ENCODE measurements around the gene NAALAD2. TPM values are rescaled to one million over a fixed set of nuclear protein-coding genes. Genes with fewer than 3 reads are reported as not detected.
"Not testable (repeated sequence)": the region's sequence is repeated elsewhere in the genome, so short reads cannot be mapped to it uniquely, and the experiment has no call there.

Gene NAALAD2
- polyA plus RNA-seq (ENCODE audit: low read depth in 6 of 6): under 1 TPM in 3 of 6 donors, not detected in 3; 0.08 to 0.12 (median 0.10) TPM

- Mint-ChIP-seq H3K4me1 (peaks cover 4 to 20% (median 11%) of the 10 kb centered on the region in 3 donors), H3K36me3 (peaks cover 0 to 9% of the 10 kb centered on the region in 2 donors), H3K9me3 (peaks cover 0 to 11% (median 0%) of the 10 kb centered on the region in 7 donors), H3K27ac (no peak within 1 kb of the TSS), H3K27me3 (peaks cover 41 to 51% (median 49%) of the 10 kb centered on the region in 3 donors), H3K4me3 (peak within 1 kb of the TSS in 6 of 8 donors; percentile 1 to 63 (median 40))
- ATAC-seq (ENCODE audit: low read depth in 2 of 2) (no peak), DNase-seq (no peak)
These were observed at the start of gene NAALAD2 for GRCh38 chr11:90134478-90135003. NAALAD2 (plus strand) TSS chr11:90134663; CDS start chr11:90134759, 96 bp downstream.

GRCh38 chr11:90085650-90086049 lies 48.8 kb upstream of the NAALAD2 start, which contains the start of gene UBTFL1:
UBTFL1 (plus strand) TSS chr11:90085950; CDS start chr11:90085950, 0 bp downstream.
- not testable (repeated sequence) for H3K27me3 Mint-ChIP-seq; H3K36me3 Mint-ChIP-seq; H3K27ac Mint-ChIP-seq; H3K9me3 Mint-ChIP-seq; H3K4me1 Mint-ChIP-seq; H3K4me3 Mint-ChIP-seq; ATAC-seq (ENCODE audit: low read depth in 2 of 2); DNase-seq

GRCh38 chr11:90088731-90089130 lies 45.7 kb upstream of the NAALAD2 start:
- not testable (repeated sequence) for ATAC-seq (ENCODE audit: low read depth in 2 of 2); DNase-seq; H3K9me3 Mint-ChIP-seq

GRCh38 chr11:90095230-90095924 lies 39.1 kb upstream of the NAALAD2 start:
- not testable (repeated sequence) for H3K4me3 Mint-ChIP-seq; H3K36me3 Mint-ChIP-seq; ATAC-seq (ENCODE audit: low read depth in 2 of 2); H3K9me3 Mint-ChIP-seq; DNase-seq; H3K27me3 Mint-ChIP-seq; H3K4me1 Mint-ChIP-seq; H3K27ac Mint-ChIP-seq

More at GRCh38 chr11:90088731-90089130, 45.7 kb upstream of the NAALAD2 start:
- H3K27ac Mint-ChIP-seq, H3K4me1 Mint-ChIP-seq, H3K36me3 Mint-ChIP-seq, H3K4me3 Mint-ChIP-seq, H3K27me3 Mint-ChIP-seq: not testable (repeated sequence)

GRCh38 chr11:90098261-90098660 lies 36.2 kb upstream of the NAALAD2 start:
- H3K9me3 Mint-ChIP-seq; ATAC-seq (ENCODE audit: low read depth in 2 of 2); H3K4me1 Mint-ChIP-seq; H3K4me3 Mint-ChIP-seq; H3K27me3 Mint-ChIP-seq; DNase-seq; H3K36me3 Mint-ChIP-seq; H3K27ac Mint-ChIP-seq: not testable (repeated sequence)

- Mint-ChIP-seq H3K9me3 (peaks cover 0 to under 1% (median 0%) of the 10 kb centered on the region in 7 donors), H3K27ac (no peak overlapping the region), H3K4me3 (no peak overlapping the region), H3K36me3 (no peaks in the 10 kb centered on the region), H3K27me3 (no peaks in the 10 kb centered on the region), H3K4me1 (no peaks in the 10 kb centered on the region)
- DNase-seq: no peak
- no peak for ATAC-seq (ENCODE audit: low read depth in 2 of 2)
These were observed 34.0 kb upstream of the NAALAD2 start for GRCh38 chr11:90100431-90100830.

GRCh38 chr11:90113541-90113940 lies 20.9 kb upstream of the NAALAD2 start:
- H3K27ac Mint-ChIP-seq: no peak overlapping the region
- no peak for DNase-seq
- no peaks in the 10 kb centered on the region for H3K4me1 Mint-ChIP-seq

GRCh38 chr11:90120191-90120590 lies 14.3 kb upstream of the NAALAD2 start:
- Mint-ChIP-seq H3K27ac (no peak overlapping the region), H3K4me1 (no peaks in the 10 kb centered on the region), H3K27me3 (peaks cover 0 to 4% (median 0%) of the 10 kb centered on the region in 3 donors), H3K9me3 (no peaks in the 10 kb centered on the region), H3K4me3 (no peak overlapping the region), H3K36me3 (no peaks in the 10 kb centered on the region)
- no peak for DNase-seq
- ATAC-seq (ENCODE audit: low read depth in 2 of 2): no peak

More at GRCh38 chr11:90113541-90113940, 20.9 kb upstream of the NAALAD2 start:
- no peaks in the 10 kb centered on the region for H3K9me3 Mint-ChIP-seq
- peaks cover 0 to 7% (median 0%) of the 10 kb centered on the region in 3 donors for H3K27me3 Mint-ChIP-seq
- no peak overlapping the region for H3K4me3 Mint-ChIP-seq
- no peaks in the 10 kb centered on the region for H3K36me3 Mint-ChIP-seq
- no peak for ATAC-seq (ENCODE audit: low read depth in 2 of 2)

- Mint-ChIP-seq H3K4me3 (no peak overlapping the region), H3K9me3 (peaks cover 0 to 3% (median 0%) of the 10 kb centered on the region in 7 donors)
These were observed 10.1 kb upstream of the NAALAD2 start for GRCh38 chr11:90124371-90124770.

GRCh38 chr11:90124946-90125345 lies 9.5 kb upstream of the NAALAD2 start:
- Mint-ChIP-seq H3K9me3 (peaks cover 0 to 3% (median 0%) of the 10 kb centered on the region in 7 donors), H3K27ac (no peak overlapping the region), H3K36me3 (no peaks in the 10 kb centered on the region), H3K4me3 (no peak overlapping the region), H3K27me3 (peaks cover 4 to 15% (median 8%) of the 10 kb centered on the region in 3 donors), H3K4me1 (no peaks in the 10 kb centered on the region)
- ATAC-seq (ENCODE audit: low read depth in 2 of 2): no peak
- DNase-seq: no peak

More at GRCh38 chr11:90124371-90124770, 10.1 kb upstream of the NAALAD2 start:
- H3K4me1 Mint-ChIP-seq: no peaks in the 10 kb centered on the region
- peaks cover 0 to 10% (median 8%) of the 10 kb centered on the region in 3 donors for H3K27me3 Mint-ChIP-seq
- no peak for DNase-seq
- no peak for ATAC-seq (ENCODE audit: low read depth in 2 of 2)
- H3K36me3 Mint-ChIP-seq: no peaks in the 10 kb centered on the region
- H3K27ac Mint-ChIP-seq: no peak overlapping the region

- Mint-ChIP-seq H3K36me3 (peaks cover 0 to 9% of the 10 kb centered on the region in 2 donors), H3K27ac (no peak overlapping the region), H3K4me3 (peak overlapping the region in 6 of 8 donors; percentile 1 to 61 (median 37)), H3K4me1 (peaks cover 4 to 20% (median 11%) of the 10 kb centered on the region in 3 donors), H3K27me3 (peaks cover 39 to 52% (median 48%) of the 10 kb centered on the region in 3 donors), H3K9me3 (peaks cover 0 to 11% (median 0%) of the 10 kb centered on the region in 7 donors)
- ATAC-seq (ENCODE audit: low read depth in 2 of 2): no peak
- DNase-seq: no peak
These were observed 644 bp upstream of the NAALAD2 start for GRCh38 chr11:90133560-90134477.

- H3K4me3 Mint-ChIP-seq: peak overlapping the region in 3 of 8 donors; percentile 17 to 63 (median 52)
- H3K9me3 Mint-ChIP-seq: peaks cover 0 to 11% (median 0%) of the 10 kb centered on the region in 7 donors
- no peak for DNase-seq
- peaks cover 0 to 9% of the 10 kb centered on the region in 2 donors for H3K36me3 Mint-ChIP-seq
- H3K4me1 Mint-ChIP-seq: peaks cover 4 to 20% (median 11%) of the 10 kb centered on the region in 3 donors
- H3K27me3 Mint-ChIP-seq: peaks cover 41 to 48% (median 48%) of the 10 kb centered on the region in 3 donors
- no peak overlapping the region for H3K27ac Mint-ChIP-seq
- no peak for ATAC-seq (ENCODE audit: low read depth in 2 of 2)
These were observed 553 bp downstream of the NAALAD2 start for GRCh38 chr11:90135016-90135415.

GRCh38 chr11:90148900-90149299 lies 14.4 kb downstream of the NAALAD2 start:
- DNase-seq: no peak
- no peak for ATAC-seq (ENCODE audit: low read depth in 2 of 2)
- H3K4me3 Mint-ChIP-seq: no peak overlapping the region
- no peaks in the 10 kb centered on the region for H3K9me3 Mint-ChIP-seq
- no peak overlapping the region for H3K27ac Mint-ChIP-seq
- H3K36me3 Mint-ChIP-seq: no peaks in the 10 kb centered on the region
- peaks cover 0 to 15% (median 4%) of the 10 kb centered on the region in 3 donors for H3K27me3 Mint-ChIP-seq
- no peaks in the 10 kb centered on the region for H3K4me1 Mint-ChIP-seq

Data from naive B cell (primary cell).